COLO668 (cell line): ENCODE results near the gene RPS19.

Experiments
- DNase-seq: peaks from one replicate; lab custom pipeline; 2025; ENCODE audit not compliant: unreplicated experiment; lab: John Stamatoyannopoulos, UW

RPS19 gene

DNA sequence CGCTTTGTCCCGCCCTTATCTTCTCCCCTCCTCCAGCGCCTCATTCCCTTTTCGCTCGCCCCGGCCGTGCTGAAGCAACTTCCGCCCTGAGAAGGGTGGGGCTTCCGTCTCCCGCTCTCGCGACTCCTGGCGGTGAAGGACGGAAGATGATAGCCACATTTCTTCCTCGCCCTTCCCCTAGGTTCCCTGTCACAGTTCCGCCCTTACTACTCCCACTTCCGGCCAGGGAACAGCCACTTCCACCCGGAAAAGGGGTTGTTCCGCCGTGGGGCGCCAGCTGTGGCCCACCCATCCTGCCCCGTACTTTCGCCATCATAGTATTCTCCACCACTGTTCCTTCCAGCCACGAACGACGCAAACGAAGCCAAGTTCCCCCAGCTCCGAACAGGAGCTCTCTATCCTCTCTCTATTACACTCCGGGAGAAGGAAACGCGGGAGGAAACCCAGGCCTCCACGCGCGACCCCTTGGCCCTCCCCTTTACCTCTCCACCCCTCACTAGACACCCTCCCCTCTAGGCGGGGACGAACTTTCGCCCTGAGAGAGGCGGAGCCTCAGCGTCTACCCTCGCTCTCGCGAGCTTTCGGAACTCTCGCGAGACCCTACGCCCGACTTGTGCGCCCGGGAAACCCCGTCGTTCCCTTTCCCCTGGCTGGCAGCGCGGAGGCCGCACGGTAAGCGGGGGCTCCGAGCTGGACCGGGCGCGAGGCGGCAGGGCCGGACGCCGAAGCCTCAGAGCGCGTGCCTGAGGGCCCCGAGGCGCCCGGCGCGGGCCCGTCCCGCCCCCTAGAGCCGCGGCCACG is at the start of gene RPS19:
Gene RPS19, plus strand, starts transcription at position 638 of the 801 bp plus-strand sequence. CDS start 520 bp downstream, outside the sequence.
- peak; percentile 97 for DNase-seq

- DNase-seq, result no peak
Measured at GRCh38 chr19:41810301-41810700, 49.8 kb upstream of the RPS19 start.

DNA sequence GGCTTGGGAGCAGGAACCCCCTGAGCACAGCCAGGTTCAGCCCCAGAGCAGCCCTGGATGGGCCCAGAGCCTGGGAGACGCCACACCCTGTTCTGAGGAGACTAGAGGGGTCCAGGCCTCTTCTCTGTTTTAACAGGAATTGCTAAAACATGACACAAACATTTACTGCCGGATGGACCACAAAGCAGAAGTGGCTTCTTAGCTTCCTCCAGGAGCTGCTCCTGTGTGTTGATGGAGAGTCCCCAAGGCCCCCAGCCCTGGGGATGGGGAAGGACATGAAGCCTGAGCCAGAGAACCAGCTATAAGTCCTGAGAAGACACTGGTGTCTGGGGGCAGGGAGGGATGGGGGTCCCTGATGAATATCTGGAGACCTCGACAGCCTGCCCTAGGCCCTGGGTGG is 49.0 kb upstream of the RPS19 start:
- no peak for DNase-seq

DNA sequence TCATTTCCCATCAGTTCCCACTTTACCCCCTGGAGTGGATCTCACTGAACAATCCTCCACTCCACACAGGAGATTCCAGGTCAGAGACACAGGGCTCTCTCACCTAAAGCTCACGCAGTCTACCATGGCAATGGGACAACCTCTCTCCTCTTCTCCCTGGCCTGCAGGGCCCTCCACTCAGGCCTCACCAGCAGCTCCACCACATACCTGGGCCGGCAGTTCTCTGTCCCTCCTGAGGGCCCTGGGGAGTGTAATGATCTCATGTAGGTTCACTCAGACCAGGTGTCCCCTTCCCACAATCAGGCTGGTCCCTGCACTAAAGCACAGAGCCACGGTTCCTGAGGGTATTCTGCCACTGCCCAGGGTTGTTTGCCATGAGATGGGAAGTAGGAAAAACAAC is 48.1 kb upstream of the RPS19 start:
- no peak for DNase-seq

GRCh38 chr19:41813911-41814310 is 46.1 kb upstream of the RPS19 start:
- DNase-seq, result no peak

- no peak for DNase-seq
Measured at GRCh38 chr19:41815301-41815700, 44.8 kb upstream of the RPS19 start.

DNA sequence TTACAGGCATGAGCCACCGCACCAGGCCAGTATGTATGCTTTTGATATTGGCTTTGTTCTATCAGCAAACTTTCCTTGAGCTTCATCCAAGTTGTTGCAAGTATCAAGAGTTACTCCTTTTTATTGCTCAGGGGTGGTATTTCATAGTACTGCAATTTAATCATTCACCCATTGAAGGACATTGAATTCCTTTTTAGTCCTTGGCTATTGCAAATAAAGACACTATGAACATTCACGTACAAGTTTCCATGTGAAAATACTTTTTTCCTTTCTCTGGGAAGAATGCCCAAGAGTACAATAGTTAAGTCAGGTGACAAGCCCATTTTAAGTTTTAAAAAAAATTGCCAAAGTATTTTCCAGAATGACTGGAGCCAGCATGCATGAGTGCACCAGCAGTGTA is 43.3 kb upstream of the RPS19 start:
- DNase-seq, result no peak

- DNase-seq, result peak; percentile 64
Measured at GRCh38 chr19:41821003-41821735, 38.9 kb upstream of the RPS19 start.

- DNase-seq, result no peak
Measured at GRCh38 chr19:41837981-41838708, 21.9 kb upstream of the RPS19 start.

DNA sequence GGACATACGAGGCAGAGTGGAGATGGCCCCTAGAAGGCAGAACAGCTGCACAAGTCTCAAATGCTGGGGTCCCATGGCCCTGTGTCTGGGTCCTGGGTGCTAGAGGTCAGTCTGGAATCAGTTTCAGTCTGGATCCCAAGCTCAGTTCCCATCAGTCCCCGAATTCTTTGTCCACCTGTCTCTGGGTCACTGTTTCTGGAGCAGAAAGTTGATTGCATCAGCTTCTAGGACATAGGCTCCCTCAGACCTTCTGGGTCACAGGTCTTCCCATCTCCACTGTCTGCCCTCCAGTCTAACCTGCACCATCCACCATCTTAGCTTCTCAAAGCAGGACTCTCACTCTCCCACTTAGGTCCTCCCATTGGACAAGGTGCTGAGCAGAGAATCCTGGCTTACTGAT is 20.8 kb upstream of the RPS19 start:
- no peak for DNase-seq

GRCh38 chr19:41843371-41843770 is 16.7 kb upstream of the RPS19 start:
- no peak for DNase-seq

DNA sequence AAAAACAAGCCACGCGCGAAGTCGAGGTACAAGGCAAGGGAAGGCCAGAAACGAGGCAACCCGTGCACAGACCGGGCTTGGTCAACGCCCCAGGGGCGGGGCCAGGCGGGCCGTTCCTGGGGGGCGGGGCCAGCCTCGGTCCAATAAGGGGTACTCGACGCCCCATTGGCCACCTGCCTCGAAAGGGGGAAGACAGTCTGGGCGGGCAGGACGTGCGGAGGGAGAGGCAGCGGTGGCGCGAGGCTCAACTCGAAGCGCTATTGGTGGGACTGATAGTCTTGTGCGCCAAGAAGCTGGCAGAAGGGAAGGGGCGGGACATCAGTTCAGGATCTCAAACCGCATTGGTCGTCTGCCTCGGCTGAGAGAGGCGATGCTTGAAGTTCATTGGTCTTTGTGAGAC is 15.5 kb upstream of the RPS19 start, which contains the start of gene LYPD4:
Gene LYPD4, minus strand, starts transcription at position 83 of the 400 bp plus-strand sequence. CDS start 5,398 bp downstream, outside the sequence.
- no peak for DNase-seq

DNA sequence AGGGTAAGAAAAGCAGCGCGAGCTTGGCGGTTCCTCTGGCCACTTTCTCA is 15.2 kb upstream of the RPS19 start, which contains the start of gene DMRTC2:
Gene DMRTC2, plus strand, starts transcription at position 42 of the 50 bp plus-strand sequence. CDS start 2,387 bp downstream, outside the sequence.
- DNase-seq, result no peak

GRCh38 chr19:41845051-41845590 is 14.9 kb upstream of the RPS19 start:
- DNase-seq, result no peak

- DNase-seq, result no peak
Measured at GRCh38 chr19:41847351-41848105, 12.5 kb upstream of the RPS19 start.

DNA sequence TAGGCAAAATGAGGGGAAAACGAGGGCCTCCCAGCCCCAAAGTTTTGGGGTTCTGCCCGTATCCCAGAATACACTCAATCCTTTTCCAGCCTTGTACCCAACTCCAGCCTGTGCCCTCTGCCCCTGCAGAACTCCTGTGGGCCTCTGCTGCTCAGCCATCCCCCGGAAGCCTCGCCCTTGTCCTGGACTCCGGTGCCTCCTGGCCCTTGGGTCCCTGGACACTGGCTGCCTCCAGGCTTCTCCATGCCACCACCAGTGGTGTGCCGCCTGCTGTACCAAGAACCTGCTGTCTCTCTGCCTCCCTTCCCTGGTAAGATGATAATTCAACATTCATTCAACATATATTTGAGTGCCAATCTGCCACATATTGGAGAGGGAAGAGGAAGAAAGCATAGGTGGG is 11.4 kb upstream of the RPS19 start:
- DNase-seq, result no peak

GRCh38 chr19:41849067-41849466 is 11.0 kb upstream of the RPS19 start:
- no peak for DNase-seq

DNA sequence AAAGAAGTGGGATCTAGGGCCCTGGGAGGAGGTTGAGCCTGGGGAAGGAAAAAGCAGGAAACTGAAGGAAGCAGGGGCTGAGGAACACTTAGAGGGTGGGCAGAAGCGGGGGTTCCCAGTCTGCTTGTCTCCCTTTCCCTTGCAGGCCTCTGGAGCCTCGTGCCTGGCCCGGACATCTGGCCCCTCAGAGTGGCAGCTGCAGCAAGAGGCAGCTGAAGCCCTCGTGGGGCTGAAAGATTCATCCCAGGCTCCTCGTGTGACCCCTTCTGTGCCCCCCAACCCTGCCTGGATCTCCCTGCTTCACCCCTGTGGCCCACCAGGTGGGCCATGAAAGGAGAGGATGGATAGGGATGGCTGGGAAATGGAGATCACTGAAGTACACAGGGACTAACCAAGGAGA is 9.7 kb upstream of the RPS19 start:
- DNase-seq, result no peak

- DNase-seq, result no peak
Measured at GRCh38 chr19:41851456-41851855, 8.6 kb upstream of the RPS19 start.

- no peak for DNase-seq
Measured at GRCh38 chr19:41853344-41853743, 6.7 kb upstream of the RPS19 start.

DNA sequence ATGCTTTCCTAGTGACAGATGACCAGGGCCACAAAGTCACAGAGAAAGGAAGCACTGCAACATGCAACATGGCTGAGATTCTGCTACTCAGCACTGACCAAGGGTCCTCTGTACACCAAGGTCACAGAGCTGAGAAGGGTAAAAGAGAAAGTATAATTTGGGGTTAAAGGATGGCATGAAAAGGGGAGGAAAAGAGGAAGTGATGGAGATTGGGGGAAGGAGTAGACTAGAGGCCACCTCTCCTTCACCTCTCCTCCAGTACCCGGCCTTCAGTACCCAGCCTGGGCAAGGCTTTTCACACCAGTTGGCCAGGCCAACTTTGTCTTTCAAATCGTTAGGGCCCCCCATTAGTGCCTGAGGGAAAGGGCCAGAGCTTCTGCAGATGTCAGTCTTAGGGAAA is 6.3 kb upstream of the RPS19 start:
- DNase-seq, result no peak
